ENCODE measurements around the gene ASCL5.

- TF ChIP-seq CTCF (IDR thresholded peaks at IDR 0.05; ENCODE audit: low read depth, low read length) = no peak
- TF ChIP-seq POLR2A (IDR thresholded peaks at IDR 0.05; ENCODE audit: extremely low read depth, insufficient read length) = no peak
- no peak for TF ChIP-seq MAX (IDR thresholded peaks at IDR 0.05; ENCODE audit: low read depth, low read length)
- no peak for TF ChIP-seq MYC (IDR thresholded peaks at IDR 0.05; ENCODE audit: low read depth, low read length)
These were observed 35.7 kb downstream of the ASCL5 start for GRCh38 chr1:201091256-201091655.

Data from NB4 (cell line).